Measurements from ENCODE around the gene CPZ. TPM values are rescaled to one million over a fixed set of nuclear protein-coding genes. Genes with fewer than 3 reads are reported as not detected.
A peak's percentile ranks its signal among the peaks of the same experiment; 100 is the strongest.
"Not testable (repeated sequence)": the region's sequence is repeated elsewhere in the genome, so short reads cannot be mapped to it uniquely, and the experiment has no call there.

CPZ gene
- total and polyA plus RNA-seq, 2 experiments from 2014 or later, result 24.6 to 37.3 TPM

DNA sequence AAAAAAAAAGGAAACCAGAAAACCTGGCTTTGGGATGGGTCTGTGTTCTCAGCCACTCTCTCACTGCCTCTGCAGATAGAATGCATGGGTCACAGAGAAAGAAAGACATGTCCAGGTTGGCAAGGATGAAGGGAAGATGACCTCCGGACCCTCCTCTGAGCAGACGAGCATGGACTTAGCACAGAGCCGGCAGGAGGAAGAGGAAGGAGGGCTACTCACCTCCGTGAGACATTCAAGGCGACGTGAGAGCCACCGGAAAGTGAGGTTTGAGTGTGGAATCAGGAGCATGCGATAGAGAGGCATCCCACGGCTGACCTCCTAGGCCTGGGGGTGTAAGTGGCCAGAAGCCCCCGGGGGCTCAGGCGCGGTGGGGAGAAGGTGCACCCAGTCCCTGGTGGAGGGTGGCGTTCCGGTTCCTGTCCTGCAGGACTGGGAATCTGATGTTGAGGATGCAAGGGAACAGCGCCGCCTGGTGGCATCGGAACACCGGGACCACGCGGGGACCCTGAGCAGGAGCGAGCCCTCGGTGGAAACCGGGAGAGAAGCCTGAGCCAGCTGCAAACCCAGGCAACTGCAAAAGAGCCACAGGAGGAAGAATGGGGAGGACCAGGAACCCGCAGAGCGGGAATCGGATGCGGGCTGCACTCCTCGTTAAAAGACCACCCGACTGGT, 32.2 kb downstream of the CPZ start:
- H3K36me3 Mint-ChIP-seq (ENCODE audit: low read depth); H3K36me3 ChIP-seq (ENCODE audit: insufficient read depth); H3K4me3 ChIP-seq; H3K27ac ChIP-seq (ENCODE audit: low read depth); DNase-seq (ENCODE audit: low spot score); H3K4me3 Mint-ChIP-seq; H3K27me3 Mint-ChIP-seq (ENCODE audit: insufficient read depth, low read depth, poor library complexity); H3F3A ChIP-seq (replicated peaks; ENCODE audit: low read depth); H3K4me1 Mint-ChIP-seq; H4K20me1 ChIP-seq (replicated peaks; ENCODE audit: insufficient read depth); H3K4me1 ChIP-seq (ENCODE audit: insufficient read depth); H3K4me2 ChIP-seq; H3K27me3 ChIP-seq (ENCODE audit: insufficient read depth); H3K9me3 Mint-ChIP-seq; H3K79me2 ChIP-seq (replicated peaks; ENCODE audit: insufficient read depth); H2AFZ ChIP-seq; H3K27ac Mint-ChIP-seq; H3K9me2 ChIP-seq (ENCODE audit: insufficient read depth): not testable (repeated sequence)
- ATAC-seq, result peak; percentile 96

DNA sequence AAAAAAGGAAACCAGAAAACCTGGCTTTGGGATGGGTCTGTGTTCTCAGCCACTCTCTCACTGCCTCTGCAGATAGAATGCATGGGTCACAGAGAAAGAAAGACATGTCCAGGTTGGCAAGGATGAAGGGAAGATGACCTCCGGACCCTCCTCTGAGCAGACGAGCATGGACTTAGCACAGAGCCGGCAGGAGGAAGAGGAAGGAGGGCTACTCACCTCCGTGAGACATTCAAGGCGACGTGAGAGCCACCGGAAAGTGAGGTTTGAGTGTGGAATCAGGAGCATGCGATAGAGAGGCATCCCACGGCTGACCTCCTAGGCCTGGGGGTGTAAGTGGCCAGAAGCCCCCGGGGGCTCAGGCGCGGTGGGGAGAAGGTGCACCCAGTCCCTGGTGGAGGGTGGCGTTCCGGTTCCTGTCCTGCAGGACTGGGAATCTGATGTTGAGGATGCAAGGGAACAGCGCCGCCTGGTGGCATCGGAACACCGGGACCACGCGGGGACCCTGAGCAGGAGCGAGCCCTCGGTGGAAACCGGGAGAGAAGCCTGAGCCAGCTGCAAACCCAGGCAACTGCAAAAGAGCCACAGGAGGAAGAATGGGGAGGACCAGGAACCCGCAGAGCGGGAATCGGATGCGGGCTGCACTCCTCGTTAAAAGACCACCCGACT, 37.8 kb downstream of the CPZ start:
- H3K4me1 ChIP-seq (ENCODE audit: insufficient read depth); H3K4me1 Mint-ChIP-seq; H4K20me1 ChIP-seq (replicated peaks; ENCODE audit: insufficient read depth); DNase-seq (ENCODE audit: low spot score); H3K36me3 ChIP-seq (ENCODE audit: insufficient read depth); H3K4me3 Mint-ChIP-seq; H3K9me2 ChIP-seq (ENCODE audit: insufficient read depth); H3K27ac ChIP-seq (ENCODE audit: low read depth); H3K9me3 Mint-ChIP-seq; H3K4me2 ChIP-seq; H2AFZ ChIP-seq; H3F3A ChIP-seq (replicated peaks; ENCODE audit: low read depth); H3K27ac Mint-ChIP-seq; H3K4me3 ChIP-seq; H3K36me3 Mint-ChIP-seq (ENCODE audit: low read depth); H3K27me3 ChIP-seq (ENCODE audit: insufficient read depth); H3K79me2 ChIP-seq (replicated peaks; ENCODE audit: insufficient read depth); H3K27me3 Mint-ChIP-seq (ENCODE audit: insufficient read depth, low read depth, poor library complexity): not testable (repeated sequence)
- peak; percentile 96 for ATAC-seq

- H3K9me2 ChIP-seq (ENCODE audit: insufficient read depth); H3K4me1 Mint-ChIP-seq; H3K4me1 ChIP-seq (ENCODE audit: insufficient read depth); H3K27me3 ChIP-seq (ENCODE audit: insufficient read depth); H4K20me1 ChIP-seq (replicated peaks; ENCODE audit: insufficient read depth); H3K27me3 Mint-ChIP-seq (ENCODE audit: insufficient read depth, low read depth, poor library complexity); H3K36me3 ChIP-seq (ENCODE audit: insufficient read depth); H3F3A ChIP-seq (replicated peaks; ENCODE audit: low read depth); H3K79me2 ChIP-seq (replicated peaks; ENCODE audit: insufficient read depth); DNase-seq (ENCODE audit: low spot score); H3K27ac ChIP-seq (ENCODE audit: low read depth); H3K4me3 ChIP-seq; H3K27ac Mint-ChIP-seq; ATAC-seq; H2AFZ ChIP-seq; H3K4me2 ChIP-seq; H3K9me3 Mint-ChIP-seq; H3K4me3 Mint-ChIP-seq; H3K36me3 Mint-ChIP-seq (ENCODE audit: low read depth): not testable (repeated sequence)
These were observed 39.3 kb downstream of the CPZ start for GRCh38 chr4:8631896-8632295.

DNA sequence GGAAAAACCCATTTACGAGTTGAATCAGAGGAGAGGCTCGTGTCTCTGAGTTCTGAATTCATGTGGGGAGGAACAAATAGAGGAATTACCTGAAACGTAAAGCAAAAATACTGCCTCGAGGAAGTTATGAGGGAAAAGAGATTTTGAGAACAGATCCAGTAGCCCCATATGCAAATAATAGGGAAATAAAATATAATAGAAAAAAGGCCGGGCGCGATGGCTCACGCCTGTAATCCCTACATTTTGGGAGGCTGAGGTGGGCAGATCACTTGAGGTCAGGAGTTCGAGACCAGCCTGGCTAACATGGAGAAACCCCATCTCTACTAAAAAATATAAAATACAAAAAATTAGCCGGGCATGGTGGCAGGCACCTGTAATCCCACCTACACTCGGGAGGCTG, 42.2 kb downstream of the CPZ start:
- not testable (repeated sequence) for H3K27me3 Mint-ChIP-seq (ENCODE audit: insufficient read depth, low read depth, poor library complexity); H3K4me1 Mint-ChIP-seq; DNase-seq (ENCODE audit: low spot score); H3F3A ChIP-seq (replicated peaks; ENCODE audit: low read depth); H3K9me2 ChIP-seq (ENCODE audit: insufficient read depth); H3K36me3 ChIP-seq (ENCODE audit: insufficient read depth); H3K9me3 Mint-ChIP-seq; H3K27ac ChIP-seq (ENCODE audit: low read depth); H3K36me3 Mint-ChIP-seq (ENCODE audit: low read depth); H4K20me1 ChIP-seq (replicated peaks; ENCODE audit: insufficient read depth); H3K4me1 ChIP-seq (ENCODE audit: insufficient read depth); H3K4me2 ChIP-seq; H3K27ac Mint-ChIP-seq; H3K27me3 ChIP-seq (ENCODE audit: insufficient read depth); H2AFZ ChIP-seq; ATAC-seq; H3K4me3 ChIP-seq; H3K4me3 Mint-ChIP-seq; H3K79me2 ChIP-seq (replicated peaks; ENCODE audit: insufficient read depth)

DNA sequence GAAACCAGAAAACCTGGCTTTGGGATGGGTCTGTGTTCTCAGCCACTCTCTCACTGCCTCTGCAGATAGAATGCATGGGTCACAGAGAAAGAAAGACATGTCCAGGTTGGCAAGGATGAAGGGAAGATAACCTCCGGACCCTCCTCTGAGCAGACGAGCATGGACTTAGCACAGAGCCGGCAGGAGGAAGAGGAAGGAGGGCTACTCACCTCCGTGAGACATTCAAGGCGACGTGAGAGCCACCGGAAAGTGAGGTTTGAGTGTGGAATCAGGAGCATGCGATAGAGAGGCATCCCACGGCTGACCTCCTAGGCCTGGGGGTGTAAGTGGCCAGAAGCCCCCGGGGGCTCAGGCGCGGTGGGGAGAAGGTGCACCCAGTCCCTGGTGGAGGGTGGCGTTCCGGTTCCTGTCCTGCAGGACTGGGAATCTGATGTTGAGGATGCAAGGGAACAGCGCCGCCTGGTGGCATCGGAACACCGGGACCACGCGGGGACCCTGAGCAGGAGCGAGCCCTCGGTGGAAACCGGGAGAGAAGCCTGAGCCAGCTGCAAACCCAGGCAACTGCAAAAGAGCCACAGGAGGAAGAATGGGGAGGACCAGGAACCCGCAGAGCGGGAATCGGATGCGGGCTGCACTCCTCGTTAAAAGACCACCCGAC, 43.5 kb downstream of the CPZ start:
- not testable (repeated sequence) for H3K4me1 Mint-ChIP-seq; H2AFZ ChIP-seq; H3F3A ChIP-seq (replicated peaks; ENCODE audit: low read depth); H3K9me3 Mint-ChIP-seq; DNase-seq (ENCODE audit: low spot score); H3K4me3 Mint-ChIP-seq; H3K36me3 Mint-ChIP-seq (ENCODE audit: low read depth); H3K27me3 ChIP-seq (ENCODE audit: insufficient read depth); H3K27ac ChIP-seq (ENCODE audit: low read depth); H3K79me2 ChIP-seq (replicated peaks; ENCODE audit: insufficient read depth); H3K4me2 ChIP-seq; H3K27me3 Mint-ChIP-seq (ENCODE audit: insufficient read depth, low read depth, poor library complexity); H3K27ac Mint-ChIP-seq; H3K4me1 ChIP-seq (ENCODE audit: insufficient read depth); H3K4me3 ChIP-seq; H3K9me2 ChIP-seq (ENCODE audit: insufficient read depth); H4K20me1 ChIP-seq (replicated peaks; ENCODE audit: insufficient read depth); H3K36me3 ChIP-seq (ENCODE audit: insufficient read depth)
- ATAC-seq, result peak; percentile 98

All from GM23338 (cell line).